MM.1S (cell line): ENCODE data around the gene ALKBH3.

Experiments used
- DNase-seq: peaks from one replicate; pipeline ENCODE4 v3.0.0-alpha.2; 2015
- H2AFZ ChIP-seq: fragments of 300-600 bp; sonication (generic); 2 replicates; pipeline ENCODE4 v1.6.0; 2016; ENCODE audit warnings: antibody characterized with exemption, low read length
- H3F3A ChIP-seq: fragments of 300-600 bp; sonication (generic); 2 replicates; pipeline ENCODE4 v1.6.1; 2016; ENCODE audit warnings: mild to moderate bottlenecking, antibody characterized with exemption, low read length, moderate library complexity, mixed read lengths; ENCODE audit not compliant: insufficient read depth
- H3K27ac ChIP-seq: fragments of 300-600 bp; sonication (generic); 2 replicates; pipeline ENCODE4 v1.5.1; 2016; ENCODE audit warnings: mild to moderate bottlenecking, low read length
- H3K27me3 ChIP-seq: fragments of 300-600 bp; sonication (generic); replicated peaks from 2 replicates; pipeline ENCODE4 v1.6.0; 2016; ENCODE audit warnings: low read length; ENCODE audit not compliant: insufficient read depth
- H3K36me3 ChIP-seq: fragments of 300-600 bp; sonication (generic); replicated peaks from 2 replicates; pipeline ENCODE4 v1.6.1; 2016; ENCODE audit warnings: mild to moderate bottlenecking, low read length, mixed read lengths; ENCODE audit not compliant: insufficient read depth
- H3K4me1 ChIP-seq: fragments of 300-600 bp; sonication (generic); 2 replicates; pipeline ENCODE4 v1.6.1; 2016; ENCODE audit warnings: low read length, mixed read lengths
- H3K4me2 ChIP-seq: fragments of 300-600 bp; sonication (generic); 2 replicates; pipeline ENCODE4 v1.6.0; 2016; ENCODE audit warnings: low read depth, low read length
- H3K4me3 ChIP-seq: fragments of 300-600 bp; sonication (generic); 2 replicates; pipeline ENCODE4 v1.5.1; 2016; ENCODE audit warnings: low read length, mixed read lengths
- H3K79me2 ChIP-seq: fragments of 300-600 bp; sonication (generic); 2 replicates; pipeline ENCODE4 v1.6.1; 2016; ENCODE audit warnings: mixed run types, low read length, mixed read lengths
- H3K9ac ChIP-seq: fragments of 300-600 bp; sonication (generic); 2 replicates; pipeline ENCODE4 v1.6.1; 2016; ENCODE audit warnings: low read length, mixed read lengths
- H3K9me2 ChIP-seq: fragments of 300-600 bp; sonication (generic); replicated peaks from 2 replicates; pipeline ENCODE4 v1.6.1; 2016; ENCODE audit warnings: mild to moderate bottlenecking, low read length, mixed read lengths; ENCODE audit not compliant: insufficient read depth
- H3K9me3 ChIP-seq: fragments of 300-600 bp; sonication (generic); replicated peaks from 2 replicates; pipeline ENCODE4 v1.6.1; 2016; ENCODE audit warnings: mild to moderate bottlenecking, low read length, mixed read lengths; ENCODE audit not compliant: insufficient read depth
- H4K20me1 ChIP-seq: fragments of 300-600 bp; sonication (generic); 2 replicates; pipeline ENCODE4 v1.6.1; 2016; ENCODE audit warnings: mild to moderate bottlenecking, low read length, moderate library complexity, mixed read lengths; ENCODE audit not compliant: insufficient read depth
- CTCF ChIP-seq: fragments of 300-600 bp; sonication (generic); IDR thresholded peaks from 2 replicates; pipeline ENCODE4 v1.5.1; 2016; ENCODE audit warnings: antibody characterized with exemption, low read length, mixed read lengths
- EZH2 ChIP-seq: fragments of 300-600 bp; sonication (generic); optimal IDR thresholded peaks from 2 replicates; pipeline ENCODE3; 2017; ENCODE audit warnings: low read depth, mild to moderate bottlenecking, antibody characterized with exemption, low read length, mixed read lengths
- EZH2phosphoT487 ChIP-seq: fragments of 300-600 bp; sonication (generic); IDR thresholded peaks from 2 replicates; pipeline ENCODE4 v1.6.1; 2018; ENCODE audit warnings: antibody characterized with exemption, low read length

Gene ALKBH3

GRCh38 chr11:43845816-43846215 is 34.8 kb upstream of the ALKBH3 start:
- Histone ChIP-seq H3K27me3 (no peaks in the 10 kb centered on the region), H3K36me3 (no peaks in the 10 kb centered on the region), H3K4me2 (no peak overlapping the region), H3K27ac (no peak overlapping the region), H3K4me1 (no peaks in the 10 kb centered on the region), H4K20me1 (no peaks in the 10 kb centered on the region), H2AFZ (no peak overlapping the region), H3K79me2 (no peaks in the 10 kb centered on the region), H3K9me2 (no peaks in the 10 kb centered on the region), H3K9me3 (no peaks in the 10 kb centered on the region), H3K4me3 (no peak overlapping the region), H3K9ac (no peak overlapping the region), H3F3A (no peaks in the 10 kb centered on the region)
- TF ChIP-seq EZH2phosphoT487 = no peak
- TF ChIP-seq EZH2 = no peak
- TF ChIP-seq CTCF = no peak
- no peak for DNase-seq

GRCh38 chr11:43852057-43852636 is 28.5 kb upstream of the ALKBH3 start:
- Histone ChIP-seq H3K4me1 (no peaks in the 10 kb centered on the region), H4K20me1 (no peaks in the 10 kb centered on the region), H3K9ac (no peak overlapping the region), H3K27me3 (no peaks in the 10 kb centered on the region), H3K9me3 (no peaks in the 10 kb centered on the region), H3K36me3 (no peaks in the 10 kb centered on the region), H2AFZ (no peak overlapping the region), H3F3A (no peaks in the 10 kb centered on the region), H3K27ac (no peak overlapping the region), H3K79me2 (no peaks in the 10 kb centered on the region), H3K9me2 (no peaks in the 10 kb centered on the region), H3K4me2 (no peak overlapping the region), H3K4me3 (no peak overlapping the region)
- TF ChIP-seq CTCF = peak; percentile 82
- TF ChIP-seq EZH2 = no peak
- TF ChIP-seq EZH2phosphoT487 = no peak
- DNase-seq = peak; percentile 67

DNA sequence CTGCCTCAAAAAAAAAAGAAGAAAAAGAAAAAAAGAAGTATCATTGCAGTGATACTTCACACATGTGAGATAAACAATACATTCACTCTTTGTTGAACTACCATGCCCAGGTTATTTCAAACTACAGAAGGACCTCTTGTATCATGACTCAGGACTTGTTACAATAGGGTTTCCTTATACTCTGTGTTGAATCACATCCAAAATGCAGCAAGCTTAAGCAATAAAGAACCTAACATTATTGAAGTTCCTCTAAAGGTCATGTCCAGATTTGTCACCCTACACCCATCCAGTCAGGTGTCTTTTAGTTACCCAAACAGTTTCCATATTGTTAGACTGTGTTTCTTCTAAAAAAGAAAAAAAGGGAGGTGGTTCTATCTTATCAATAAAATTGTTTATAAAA is 26.9 kb upstream of the ALKBH3 start:
- H3K27me3 ChIP-seq = no peaks in the 10 kb centered on the region
- no peak for TF ChIP-seq CTCF
- TF ChIP-seq EZH2phosphoT487 = no peak
- TF ChIP-seq EZH2 = no peak
- DNase-seq = no peak

More for the DNA sequence above, 26.9 kb upstream of the ALKBH3 start:
- Histone ChIP-seq H2AFZ (no peak overlapping the region), H4K20me1 (no peaks in the 10 kb centered on the region), H3K9me3 (no peaks in the 10 kb centered on the region), H3K79me2 (no peaks in the 10 kb centered on the region), H3K4me1 (no peaks in the 10 kb centered on the region), H3K4me2 (no peak overlapping the region), H3K36me3 (no peaks in the 10 kb centered on the region; the same call in 1 of the 2 replicates), H3K9me2 (no peaks in the 10 kb centered on the region), H3K4me3 (no peak overlapping the region), H3K9ac (no peak overlapping the region), H3K27ac (no peak overlapping the region), H3F3A (no peaks in the 10 kb centered on the region)
